ENCODE results near the gene GPC1.

GPC1 gene

DNA sequence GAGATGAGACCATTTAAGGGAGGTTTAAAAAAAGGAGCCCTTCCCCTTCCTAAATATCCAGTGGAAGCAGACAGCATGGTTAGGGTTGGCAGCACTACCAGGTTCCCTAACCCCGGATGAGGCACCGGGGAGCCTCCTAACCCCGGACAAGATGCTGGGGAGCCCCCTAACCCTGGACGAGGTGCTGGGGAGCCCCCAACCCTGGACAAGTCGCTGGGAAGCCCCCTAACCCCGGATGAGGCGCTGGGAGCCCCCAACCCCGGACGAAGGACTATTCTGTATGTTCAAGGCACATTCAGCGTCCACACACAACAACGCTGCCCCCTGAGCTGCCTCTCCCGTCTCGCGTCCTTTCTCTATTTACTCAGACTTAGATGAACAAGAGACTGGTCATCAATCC is 70.4 kb downstream of the GPC1 start:
- Histone ChIP-seq H4K20me1 (no peaks in the 10 kb centered on the region), H3K4me2 (no peak overlapping the region), H3K27me3 (no peaks in the 10 kb centered on the region), H3K36me3 (peaks cover 75% of the 10 kb centered on the region), H3K9me3 (no peaks in the 10 kb centered on the region), H3K4me1 (no peaks in the 10 kb centered on the region), H3K27ac (no peak overlapping the region), H3K4me3 (no peak overlapping the region), H3K9ac (no peak overlapping the region)
- no peak for TF ChIP-seq Cebpa-rat (IDR thresholded peaks at IDR 0.05)

- Histone ChIP-seq H3K27me3 (no peaks in the 10 kb centered on the region), H3K9ac (no peak overlapping the region), H3K9me3 (no peaks in the 10 kb centered on the region), H3K4me3 (no peak overlapping the region), H3K4me2 (no peak overlapping the region), H3K27ac (no peak overlapping the region), H4K20me1 (no peaks in the 10 kb centered on the region), H3K4me1 (no peaks in the 10 kb centered on the region), H3K36me3 (peaks cover 75% of the 10 kb centered on the region)
- no peak for TF ChIP-seq Cebpa-rat (IDR thresholded peaks at IDR 0.05)
Measured at GRCh38 chr2:240506406-240507059, 71.1 kb downstream of the GPC1 start.

GRCh38 chr2:240507060-240507777 is 71.8 kb downstream of the GPC1 start:
- H3K4me2 ChIP-seq, result no peak overlapping the region
- H3K9ac ChIP-seq, result no peak overlapping the region
- no peaks in the 10 kb centered on the region for H3K9me3 ChIP-seq
- H4K20me1 ChIP-seq, result no peaks in the 10 kb centered on the region
- no peaks in the 10 kb centered on the region for H3K27me3 ChIP-seq
- peaks cover 76% of the 10 kb centered on the region for H3K36me3 ChIP-seq
- no peak overlapping the region for H3K4me3 ChIP-seq
- no peak for TF ChIP-seq Cebpa-rat (IDR thresholded peaks at IDR 0.05)
- H3K27ac ChIP-seq, result no peak overlapping the region
- H3K4me1 ChIP-seq, result no peaks in the 10 kb centered on the region

DNA sequence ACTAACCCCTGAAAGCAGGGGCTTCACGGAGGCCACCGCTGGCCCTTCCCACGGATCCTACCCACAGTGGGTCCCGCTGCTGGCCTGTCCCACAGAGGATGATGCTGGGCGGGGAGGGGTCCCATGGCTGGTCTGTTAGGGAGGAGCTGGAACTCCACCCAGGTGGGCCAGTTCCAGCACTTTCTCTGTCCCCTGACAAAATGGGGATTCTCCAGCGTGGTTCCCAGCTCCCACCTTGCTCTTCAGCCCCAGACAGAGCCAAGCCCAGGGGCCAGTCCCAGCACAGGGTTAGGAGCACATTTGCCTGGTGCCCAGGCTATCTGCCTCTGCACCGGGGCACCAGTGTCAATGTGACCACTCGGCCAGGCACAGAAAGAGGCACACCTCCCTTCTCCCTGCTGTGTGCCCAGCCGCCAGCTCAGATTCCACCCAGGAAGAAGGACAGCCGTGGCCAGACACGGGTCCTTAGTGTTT is 72.4 kb downstream of the GPC1 start:
- Histone ChIP-seq H3K4me2 (no peak overlapping the region), H3K4me3 (no peak overlapping the region), H3K9ac (no peak overlapping the region), H3K4me1 (no peaks in the 10 kb centered on the region), H4K20me1 (peaks cover 1% of the 10 kb centered on the region; the same call in 1 of the 2 replicates), H3K36me3 (peaks cover 81% of the 10 kb centered on the region), H3K9me3 (no peaks in the 10 kb centered on the region), H3K27me3 (no peaks in the 10 kb centered on the region), H3K27ac (no peak overlapping the region)
- TF ChIP-seq Cebpa-rat (IDR thresholded peaks at IDR 0.05), result no peak

GRCh38 chr2:240508832-240509545 is 73.5 kb downstream of the GPC1 start:
- H3K27ac ChIP-seq, result no peak overlapping the region
- H3K36me3 ChIP-seq, result peaks cover 78% of the 10 kb centered on the region
- H3K27me3 ChIP-seq, result no peaks in the 10 kb centered on the region
- H3K4me2 ChIP-seq, result no peak overlapping the region
- peaks cover 9% of the 10 kb centered on the region; the same call in 1 of the 2 replicates for H4K20me1 ChIP-seq
- no peaks in the 10 kb centered on the region for H3K9me3 ChIP-seq
- H3K4me1 ChIP-seq, result peaks cover 6% of the 10 kb centered on the region
- H3K9ac ChIP-seq, result no peak overlapping the region
- H3K4me3 ChIP-seq, result no peak overlapping the region
- no peak for TF ChIP-seq Cebpa-rat (IDR thresholded peaks at IDR 0.05)

GRCh38 chr2:240509667-240510512 is 74.4 kb downstream of the GPC1 start:
- Histone ChIP-seq H3K4me2 (no peak overlapping the region), H4K20me1 (peaks cover 14% of the 10 kb centered on the region; the same call in 1 of the 2 replicates), H3K4me1 (peaks cover 15% of the 10 kb centered on the region), H3K27me3 (no peaks in the 10 kb centered on the region), H3K9me3 (no peaks in the 10 kb centered on the region), H3K4me3 (no peak overlapping the region), H3K27ac (no peak overlapping the region), H3K36me3 (peaks cover 75% of the 10 kb centered on the region), H3K9ac (no peak overlapping the region)
- TF ChIP-seq Cebpa-rat (IDR thresholded peaks at IDR 0.05), result no peak

- no peak overlapping the region for H3K27ac ChIP-seq
- no peak overlapping the region for H3K4me2 ChIP-seq
- H3K9me3 ChIP-seq, result no peaks in the 10 kb centered on the region
- H4K20me1 ChIP-seq, result peaks cover 14% of the 10 kb centered on the region; the same call in 1 of the 2 replicates
- no peak overlapping the region for H3K9ac ChIP-seq
- no peak overlapping the region for H3K4me3 ChIP-seq
- H3K36me3 ChIP-seq, result peaks cover 69% of the 10 kb centered on the region
- H3K4me1 ChIP-seq, result peaks cover 15% of the 10 kb centered on the region
- TF ChIP-seq Cebpa-rat (IDR thresholded peaks at IDR 0.05), result no peak
- no peaks in the 10 kb centered on the region for H3K27me3 ChIP-seq
Measured at GRCh38 chr2:240510513-240511210, 75.2 kb downstream of the GPC1 start.

DNA sequence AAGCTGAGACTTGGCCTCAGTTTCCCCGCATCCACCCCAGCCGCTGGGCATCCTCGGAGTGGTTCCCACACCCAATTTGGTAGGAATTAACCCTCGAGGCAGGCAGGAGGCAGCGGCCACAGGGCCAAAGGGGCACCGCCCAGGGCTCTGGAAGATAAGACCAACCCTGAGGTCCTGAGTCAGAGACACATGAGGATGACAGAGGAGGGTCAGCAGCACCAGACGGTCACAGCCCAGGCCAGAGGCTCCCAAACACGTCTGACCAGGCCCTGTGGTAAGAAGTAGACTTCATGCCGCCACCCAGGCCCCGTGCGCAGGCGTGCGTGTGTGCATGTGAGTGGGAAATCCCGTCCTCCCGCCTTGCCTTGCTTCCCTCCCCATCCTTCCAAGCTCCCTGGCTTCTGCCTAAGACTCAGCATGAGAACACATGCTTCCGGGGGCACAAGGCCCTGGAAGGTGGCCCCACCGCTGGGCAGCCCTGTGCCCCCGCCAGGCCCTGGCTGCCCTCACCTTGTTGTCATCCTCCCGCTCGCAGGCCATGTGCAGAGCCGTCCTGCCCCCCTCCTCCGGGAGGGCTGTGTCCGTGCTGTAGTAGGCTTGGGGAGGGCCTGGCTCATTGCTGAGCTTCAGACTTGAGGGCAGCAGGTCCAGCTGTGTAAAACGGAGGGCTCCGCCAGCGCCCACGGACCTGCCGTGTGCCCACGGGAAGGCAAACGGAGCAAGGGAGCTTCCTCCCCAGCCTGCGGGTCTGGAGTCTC is 76.1 kb downstream of the GPC1 start:
- H4K20me1 ChIP-seq, result peaks cover 14% of the 10 kb centered on the region; the same call in 1 of the 2 replicates

More for the DNA sequence above, 76.1 kb downstream of the GPC1 start:
- no peak for TF ChIP-seq Cebpa-rat (IDR thresholded peaks at IDR 0.05)
- H3K27me3 ChIP-seq, result no peaks in the 10 kb centered on the region
- H3K4me3 ChIP-seq, result no peak overlapping the region
- H3K4me1 ChIP-seq, result peaks cover 15% of the 10 kb centered on the region
- peaks cover 61% of the 10 kb centered on the region for H3K36me3 ChIP-seq
- no peak overlapping the region for H3K4me2 ChIP-seq
- no peak overlapping the region for H3K9ac ChIP-seq
- H3K9me3 ChIP-seq, result no peaks in the 10 kb centered on the region
- no peak overlapping the region for H3K27ac ChIP-seq

All from BLaER1 (cell line).